ENCODE measurements around the gene WDR90.

WDR90 gene

DNA sequence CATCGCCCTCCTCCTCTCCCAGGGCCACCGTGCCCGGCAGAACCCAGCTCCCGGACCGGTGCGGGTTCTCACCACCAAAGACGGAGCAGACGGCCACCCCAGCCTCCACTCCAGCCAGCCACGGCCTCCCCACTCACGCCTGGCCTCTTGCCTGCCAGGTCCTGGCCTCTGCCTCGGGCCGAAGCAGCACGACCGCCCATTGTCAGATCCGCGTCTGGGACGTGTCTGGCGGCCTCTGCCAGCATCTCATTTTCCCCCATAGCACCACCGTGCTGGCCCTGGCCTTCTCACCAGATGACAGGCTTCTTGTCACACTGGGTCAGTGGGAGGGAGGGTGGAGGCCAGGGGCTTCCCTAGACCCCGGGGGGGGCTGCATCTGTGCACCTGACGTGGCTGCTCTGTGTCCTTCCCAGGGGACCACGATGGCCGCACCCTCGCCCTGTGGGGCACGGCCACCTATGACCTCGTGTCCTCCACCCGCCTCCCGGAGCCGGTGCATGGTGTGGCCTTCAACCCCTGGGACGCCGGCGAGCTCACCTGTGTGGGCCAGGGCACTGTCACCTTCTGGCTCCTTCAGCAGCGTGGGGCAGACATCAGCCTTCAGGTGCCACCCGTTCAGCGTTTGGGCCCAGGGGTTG, 12.1 kb downstream of the WDR90 start:
- DNase-seq: no peak

DNA sequence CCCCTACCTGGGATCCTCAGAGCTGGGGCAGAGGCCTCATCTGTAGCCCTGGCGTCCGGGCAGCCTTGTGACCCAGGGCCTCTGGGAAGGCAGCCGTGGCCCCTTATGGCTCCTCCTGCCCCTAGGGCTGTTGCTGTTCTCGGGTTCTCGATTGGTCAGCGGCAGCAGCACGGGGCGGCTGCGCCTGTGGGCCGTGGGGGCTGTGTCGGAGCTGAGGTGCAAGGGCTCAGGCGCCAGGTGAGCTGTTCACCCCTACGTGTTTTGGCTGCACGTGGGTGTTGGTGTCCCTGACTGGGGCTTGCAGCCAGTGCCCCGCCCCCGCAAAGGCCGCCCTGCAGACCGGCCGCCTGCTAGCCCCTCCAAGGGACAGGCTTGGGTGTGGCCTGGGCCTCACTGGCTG, 12.9 kb downstream of the WDR90 start:
- no peak for DNase-seq

DNA sequence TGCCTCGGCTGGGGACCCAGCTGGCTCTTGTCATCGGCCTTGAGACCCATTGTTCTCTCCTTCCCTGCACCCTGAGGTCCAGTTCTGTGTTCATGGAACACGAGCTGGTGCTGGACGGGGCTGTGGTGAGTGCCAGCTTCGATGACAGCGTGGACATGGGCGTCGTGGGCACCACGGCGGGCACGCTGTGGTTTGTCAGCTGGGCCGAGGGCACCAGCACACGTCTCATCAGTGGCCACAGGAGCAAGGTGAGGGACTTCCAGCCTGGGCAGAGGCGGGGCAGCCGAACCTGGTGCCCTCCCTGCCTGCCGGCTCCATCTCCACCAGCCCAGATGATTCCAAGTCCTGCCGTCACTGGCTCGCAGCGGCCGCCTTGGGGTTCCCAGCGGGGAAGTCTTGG, 13.4 kb downstream of the WDR90 start:
- no peak for DNase-seq

DNA sequence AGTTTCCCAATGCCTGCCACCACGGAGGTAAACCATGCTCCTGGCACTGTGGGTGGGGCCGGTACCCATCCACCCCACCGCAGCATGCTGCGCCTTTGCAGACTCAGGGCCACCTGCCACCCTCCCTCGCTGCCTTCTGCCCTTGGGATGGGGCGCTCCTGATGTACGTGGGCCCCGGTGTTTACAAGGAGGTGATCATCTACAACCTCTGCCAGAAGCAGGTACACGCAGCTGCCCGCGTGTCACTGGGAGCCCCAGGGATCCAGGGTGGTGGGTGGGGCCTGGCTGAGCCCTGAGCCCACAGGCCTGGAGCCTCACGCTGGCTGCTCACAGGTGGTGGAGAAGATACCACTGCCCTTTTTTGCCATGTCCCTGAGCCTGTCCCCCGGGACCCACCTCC, 17.4 kb downstream of the WDR90 start:
- no peak for DNase-seq

DNA sequence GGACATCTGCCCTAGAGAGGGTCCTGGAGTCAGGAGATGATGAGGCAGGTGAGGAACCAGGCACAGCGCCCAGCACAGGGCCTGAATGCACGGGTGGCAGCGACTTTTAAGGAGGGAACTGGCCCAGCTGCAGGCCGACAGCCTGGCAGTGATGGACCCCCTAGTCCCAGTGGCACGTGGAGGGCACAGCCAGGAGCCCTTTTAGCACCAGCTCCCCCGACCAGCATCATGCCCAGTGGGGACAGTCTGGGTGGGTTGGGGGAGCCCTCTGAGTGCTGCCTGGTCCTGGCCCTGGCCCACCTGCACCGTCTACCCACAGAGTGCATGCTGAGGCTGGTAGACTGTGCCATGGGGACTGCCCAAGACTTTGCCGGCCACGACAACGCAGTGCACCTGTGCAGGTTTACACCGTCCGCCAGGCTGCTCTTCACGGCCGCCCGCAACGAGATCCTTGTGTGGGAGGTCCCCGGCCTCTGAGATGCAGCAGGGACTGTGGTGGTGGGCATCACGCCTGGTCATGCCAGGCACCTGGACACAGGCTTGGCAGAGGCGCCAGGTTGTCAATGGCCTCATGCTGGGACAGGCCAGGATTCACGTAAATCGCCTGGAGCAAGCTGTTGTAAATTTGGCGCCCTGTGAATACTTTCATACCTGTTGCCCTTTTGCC, 18.1 kb downstream of the WDR90 start:
- DNase-seq: no peak

DNA sequence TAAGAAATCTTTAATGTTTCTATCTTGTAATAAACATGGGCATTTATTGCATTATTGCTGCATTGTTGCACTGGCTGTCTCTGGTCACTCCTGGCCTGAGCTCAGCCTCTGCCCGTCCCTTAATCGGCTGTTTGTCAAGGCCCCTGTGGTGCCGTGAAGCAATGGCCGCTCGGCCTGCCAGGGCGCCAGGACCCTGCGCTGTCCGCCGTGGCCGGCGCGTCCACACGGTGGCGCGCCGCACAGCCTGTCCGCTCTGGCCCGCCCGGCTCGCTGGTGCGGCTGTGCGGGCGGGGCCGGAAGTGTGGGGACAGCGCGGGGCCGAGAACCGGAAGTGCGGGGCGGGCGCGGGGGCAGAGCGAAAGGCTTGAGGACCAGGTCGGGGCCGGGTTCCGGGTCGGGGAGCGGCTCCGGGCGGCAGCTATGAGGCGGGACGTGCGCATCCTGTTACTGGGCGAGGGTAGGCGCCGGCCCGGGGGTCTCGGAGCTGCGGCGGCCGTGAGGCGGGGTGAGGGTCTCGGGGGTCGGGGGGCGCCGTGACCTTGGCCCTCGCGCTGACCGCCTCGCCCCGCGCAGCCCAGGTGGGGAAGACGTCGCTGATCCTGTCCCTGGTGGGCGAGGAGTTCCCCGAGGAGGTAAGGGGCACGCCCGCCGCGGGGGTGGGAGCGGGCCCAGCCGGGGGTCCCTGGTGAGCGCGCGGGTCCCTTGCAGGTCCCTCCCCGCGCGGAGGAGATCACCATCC, 18.8 kb downstream of the WDR90 start, which contains the start of gene RHOT2:
TSS of gene RHOT2 (plus strand) at position 353 of the 739 bp plus-strand sequence. CDS start at position 421, 68 bp downstream.
- DNase-seq: peak; percentile 98

DNA sequence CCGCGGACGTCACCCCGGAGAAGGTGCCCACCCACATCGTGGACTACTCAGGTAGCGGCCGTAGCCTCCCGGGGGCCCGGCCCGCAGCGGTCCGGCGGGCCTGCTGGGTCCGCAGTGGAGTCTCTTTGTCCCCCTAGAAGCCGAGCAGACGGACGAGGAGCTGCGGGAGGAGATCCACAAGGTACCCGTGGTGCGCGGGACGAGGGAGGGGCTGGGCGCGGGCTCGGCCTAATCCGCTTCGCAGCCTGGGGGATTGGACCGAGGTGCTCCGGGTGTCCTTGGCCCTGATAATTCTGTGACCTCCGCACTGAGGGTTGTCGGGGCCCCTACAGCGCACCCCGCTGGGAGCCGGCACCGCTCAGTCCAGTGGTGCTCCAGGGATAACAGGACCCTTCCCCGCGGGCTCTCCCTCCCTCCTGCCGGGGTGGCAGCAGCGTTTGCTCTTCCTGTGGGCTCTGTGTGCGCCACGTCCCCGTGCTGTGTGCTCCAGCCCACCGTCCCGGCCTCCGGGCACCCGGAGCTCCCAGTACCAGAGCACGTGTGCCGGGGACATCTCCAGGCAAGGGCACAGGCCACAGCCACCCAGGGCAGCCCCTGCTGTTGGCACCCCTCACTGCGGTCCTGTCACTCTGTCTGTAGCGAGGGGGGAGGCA, 19.5 kb downstream of the WDR90 start:
- peak; percentile 36 for DNase-seq

DNA sequence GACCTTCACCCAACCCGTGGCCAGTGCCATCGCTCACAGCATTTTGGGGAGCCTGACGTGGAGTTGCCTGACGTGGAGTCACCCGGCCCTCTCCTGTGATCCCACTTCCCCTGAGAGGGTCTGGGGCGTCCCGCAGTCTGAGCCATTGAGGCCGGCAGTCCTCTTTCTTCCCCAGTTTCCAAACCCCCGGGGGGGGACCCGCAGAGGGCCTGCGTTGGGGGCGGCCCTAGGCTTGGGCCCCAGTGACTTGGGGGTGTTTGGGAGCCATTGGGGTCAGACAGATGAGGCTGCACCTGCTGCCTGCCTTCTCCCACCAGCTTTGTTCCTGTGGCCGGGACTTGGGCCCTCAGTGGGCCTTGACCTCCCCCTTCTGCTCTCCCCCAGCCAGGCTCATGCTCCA, 20.5 kb downstream of the WDR90 start:
- DNase-seq: no peak

DNA sequence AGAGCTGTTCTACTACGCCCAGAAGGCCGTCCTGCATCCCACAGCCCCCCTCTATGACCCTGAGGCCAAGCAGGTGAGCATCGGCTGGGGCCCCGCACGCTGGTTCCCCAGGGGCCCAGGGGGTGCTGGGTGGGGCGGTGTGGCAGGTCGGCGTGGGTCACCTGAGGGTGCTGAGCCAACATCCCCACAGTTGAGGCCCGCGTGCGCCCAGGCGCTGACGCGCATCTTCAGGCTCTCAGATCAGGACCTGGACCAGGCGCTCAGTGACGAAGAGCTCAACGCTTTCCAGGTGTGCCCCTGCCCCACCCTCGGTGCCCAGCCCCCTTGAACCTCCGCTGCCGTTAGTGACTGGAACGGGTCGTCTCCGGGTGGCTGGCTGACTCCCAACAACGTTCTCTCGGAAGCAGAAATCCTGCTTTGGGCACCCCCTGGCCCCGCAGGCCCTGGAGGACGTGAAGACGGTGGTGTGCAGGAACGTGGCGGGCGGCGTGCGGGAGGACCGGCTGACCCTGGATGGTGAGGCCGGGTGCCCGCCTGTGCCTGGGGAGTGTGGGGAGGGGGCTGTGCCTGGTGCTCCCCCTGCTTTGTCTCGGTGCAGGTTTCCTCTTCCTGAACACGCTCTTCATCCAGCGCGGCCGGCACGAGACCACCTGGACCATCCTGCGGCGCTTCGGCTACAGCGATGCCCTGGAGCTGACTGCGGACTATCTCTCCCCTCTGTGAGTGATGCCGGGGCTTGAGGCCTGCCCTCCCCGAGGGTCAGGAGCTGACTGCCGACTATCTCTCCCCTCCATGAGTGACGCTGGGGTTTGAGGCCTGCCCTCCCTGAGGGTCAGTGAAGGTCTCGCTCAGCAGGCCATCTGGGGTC, 21.6 kb downstream of the WDR90 start:
- no peak for DNase-seq

DNA sequence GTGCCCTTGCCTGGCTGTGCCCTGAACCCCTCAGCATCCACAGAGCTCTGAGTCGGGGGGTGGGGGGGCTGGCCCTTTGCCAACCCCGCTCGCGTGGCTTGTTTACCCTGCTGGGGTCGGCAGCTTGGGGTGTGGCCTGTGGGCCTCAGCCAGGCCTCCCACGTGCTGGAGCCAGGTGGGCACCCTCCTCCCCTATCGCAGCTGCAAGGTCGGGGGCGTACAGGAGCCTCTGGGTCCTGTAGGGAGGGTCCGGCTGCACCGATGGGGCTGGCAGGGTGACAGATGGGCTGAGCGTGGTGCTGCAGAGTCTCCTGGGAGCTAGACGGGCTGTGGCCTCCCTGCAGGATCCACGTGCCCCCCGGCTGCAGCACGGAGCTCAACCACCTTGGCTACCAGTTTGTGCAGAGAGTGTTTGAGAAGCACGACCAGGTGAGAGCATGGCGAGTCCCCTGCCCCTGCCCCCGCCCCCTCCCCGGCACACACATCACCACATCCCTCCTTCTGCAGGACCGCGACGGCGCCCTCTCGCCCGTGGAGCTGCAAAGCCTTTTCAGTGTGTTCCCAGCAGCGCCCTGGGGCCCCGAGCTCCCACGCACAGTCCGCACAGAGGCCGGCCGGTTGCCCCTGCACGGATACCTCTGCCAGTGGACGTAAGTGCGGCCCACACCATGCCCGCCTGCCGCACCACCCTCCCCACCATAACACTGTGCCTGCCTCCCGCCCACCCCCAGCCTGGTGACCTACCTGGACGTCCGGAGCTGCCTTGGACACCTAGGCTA, 22.4 kb downstream of the WDR90 start:
- DNase-seq: no peak

DNA sequence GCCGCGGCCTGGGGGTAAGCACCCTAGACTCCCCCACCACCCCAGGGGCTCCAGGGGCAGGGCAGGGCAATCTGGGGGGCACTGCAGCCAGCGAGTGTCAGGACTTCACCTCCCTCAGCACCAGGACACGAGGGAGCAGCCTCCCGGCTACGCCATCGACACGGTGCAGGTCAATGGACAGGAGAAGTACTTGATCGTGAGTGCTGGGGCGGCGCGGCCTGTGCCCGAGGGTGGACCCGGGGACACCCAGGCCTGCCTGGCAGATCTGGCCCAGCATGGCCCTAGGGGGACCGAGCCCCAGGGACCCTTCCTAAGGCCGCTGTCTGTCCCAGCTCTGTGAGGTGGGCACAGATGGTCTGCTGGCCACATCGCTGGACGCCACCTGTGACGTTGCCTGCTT, 23.2 kb downstream of the WDR90 start:
- DNase-seq: no peak

DNA sequence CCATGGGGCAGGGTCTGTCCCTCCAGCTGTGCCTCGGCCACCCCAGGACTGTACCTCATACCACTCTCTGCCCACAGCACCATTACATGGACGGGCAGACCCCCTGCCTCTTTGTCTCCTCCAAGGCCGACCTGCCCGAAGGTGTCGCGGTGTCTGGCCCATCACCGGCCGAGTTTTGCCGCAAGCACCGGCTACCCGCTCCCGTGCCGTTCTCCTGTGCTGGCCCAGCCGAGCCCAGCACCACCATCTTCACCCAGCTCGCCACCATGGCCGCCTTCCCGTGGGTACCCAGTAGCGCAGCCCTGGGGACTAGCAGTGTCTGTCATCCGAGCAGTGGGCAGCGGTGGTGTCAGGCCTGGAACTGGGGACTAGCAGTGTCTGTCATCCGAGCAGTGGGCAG, 23.7 kb downstream of the WDR90 start:
- DNase-seq: no peak

DNA sequence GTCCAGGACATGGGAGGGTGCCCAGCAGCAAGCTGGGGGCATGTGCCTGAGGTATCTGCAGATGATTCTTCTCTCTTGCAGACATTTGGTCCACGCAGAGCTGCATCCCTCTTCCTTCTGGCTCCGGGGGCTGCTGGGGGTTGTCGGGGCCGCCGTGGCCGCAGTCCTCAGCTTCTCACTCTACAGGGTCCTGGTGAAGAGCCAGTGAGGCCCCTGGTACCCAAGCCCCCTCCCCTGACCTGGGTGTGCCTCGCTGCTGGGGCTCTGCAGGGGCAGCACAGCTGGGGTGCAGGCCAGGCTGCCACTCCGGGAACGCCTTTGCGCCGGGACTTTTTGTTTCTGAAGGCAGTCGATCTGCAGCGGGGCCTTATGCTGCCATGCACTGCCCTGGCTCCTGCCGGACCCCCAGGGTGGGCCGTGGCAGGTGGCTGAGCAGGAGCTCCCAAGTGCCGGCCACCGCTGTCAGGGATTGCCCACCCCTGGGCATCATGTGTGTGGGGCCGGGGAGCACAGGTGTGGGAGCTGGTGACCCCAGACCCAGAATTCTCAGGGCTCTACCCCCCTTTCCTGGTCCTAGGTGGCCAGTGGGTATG, 24.3 kb downstream of the WDR90 start:
- DNase-seq: no peak

DNA sequence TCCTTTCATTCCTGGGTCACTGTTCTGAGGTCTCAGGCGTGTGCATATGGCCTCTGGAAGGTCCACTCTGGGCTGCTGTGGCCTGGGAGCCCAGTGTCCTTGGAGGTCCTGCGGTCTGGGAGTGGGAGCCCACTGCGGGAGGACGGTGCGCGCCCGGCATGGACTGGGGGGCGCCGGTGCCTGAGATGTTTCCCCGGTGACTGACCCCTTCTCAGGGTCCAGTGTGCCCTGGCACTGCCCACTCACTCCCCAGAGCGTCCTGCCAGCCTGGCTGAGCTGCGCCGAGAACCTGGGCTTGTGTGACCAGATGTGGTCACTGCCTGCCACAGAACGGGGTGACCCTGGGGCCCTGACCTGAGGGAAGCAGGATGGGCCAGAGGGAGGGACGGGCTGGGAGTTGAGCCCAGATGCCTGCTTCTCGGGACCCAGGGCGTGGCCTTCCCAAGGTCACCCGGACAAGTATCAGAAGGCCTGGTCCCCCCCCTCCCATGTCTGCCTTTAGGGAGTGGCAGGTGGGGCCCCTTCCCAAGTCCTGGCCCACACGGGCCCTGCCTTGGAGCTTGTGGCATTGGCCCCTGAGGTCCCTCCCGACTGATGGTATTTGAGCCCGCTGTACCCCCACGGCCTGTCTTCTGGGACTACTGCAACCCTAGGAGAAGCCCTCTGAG, 25.2 kb downstream of the WDR90 start:
- no peak for DNase-seq

DNA sequence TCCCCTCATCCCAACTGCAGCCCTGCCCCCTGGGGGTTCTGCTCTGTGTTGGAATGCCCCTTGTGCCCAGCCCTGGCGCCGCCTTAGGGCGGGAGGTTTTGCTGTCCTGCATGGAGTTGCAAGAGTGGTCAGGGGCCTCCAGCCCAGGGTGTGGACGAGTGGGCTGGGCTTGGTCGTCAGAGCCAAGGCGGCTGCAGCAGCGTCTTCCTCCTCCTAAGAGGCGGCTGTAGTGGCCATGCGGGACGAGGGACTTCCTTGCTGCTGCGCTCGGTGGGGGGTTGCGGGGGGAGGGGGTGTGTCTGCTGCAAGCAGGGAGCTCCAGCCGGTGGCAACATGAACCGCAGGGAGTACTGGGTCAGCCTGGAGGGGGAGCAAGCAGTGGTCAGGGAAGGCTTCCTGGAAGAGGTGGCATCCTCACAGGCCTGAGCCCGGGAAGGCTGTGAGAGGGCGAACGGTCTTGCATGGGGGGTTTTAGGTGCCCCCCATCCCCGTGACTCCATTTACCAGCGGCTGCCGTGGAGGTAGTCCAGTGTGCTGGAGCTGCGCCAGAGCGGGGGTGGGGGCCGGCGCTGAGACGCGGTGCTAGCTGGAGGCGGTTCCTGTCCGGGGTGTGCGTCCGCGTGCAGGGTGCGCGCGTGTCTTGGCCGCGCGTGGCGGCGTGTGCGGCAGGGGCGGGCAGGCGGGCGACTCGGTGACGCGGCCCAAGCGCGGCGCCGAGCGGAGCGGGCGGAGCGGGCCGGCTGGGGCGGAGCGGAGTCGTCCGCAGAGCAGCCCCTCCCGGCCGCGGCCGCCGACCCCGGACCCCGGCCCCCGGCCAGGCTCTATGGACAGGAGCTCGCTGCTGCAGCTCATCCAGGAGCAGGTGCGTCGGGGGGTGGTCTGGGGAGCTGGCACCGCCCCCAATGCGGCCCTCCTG, 26.1 kb downstream of the WDR90 start, which contains the start of gene RHBDL1:
TSS of gene RHBDL1 (plus strand) at position 704 of the 916 bp plus-strand sequence. CDS start at position 824, 120 bp downstream.
- DNase-seq: peak; percentile 67

DNA sequence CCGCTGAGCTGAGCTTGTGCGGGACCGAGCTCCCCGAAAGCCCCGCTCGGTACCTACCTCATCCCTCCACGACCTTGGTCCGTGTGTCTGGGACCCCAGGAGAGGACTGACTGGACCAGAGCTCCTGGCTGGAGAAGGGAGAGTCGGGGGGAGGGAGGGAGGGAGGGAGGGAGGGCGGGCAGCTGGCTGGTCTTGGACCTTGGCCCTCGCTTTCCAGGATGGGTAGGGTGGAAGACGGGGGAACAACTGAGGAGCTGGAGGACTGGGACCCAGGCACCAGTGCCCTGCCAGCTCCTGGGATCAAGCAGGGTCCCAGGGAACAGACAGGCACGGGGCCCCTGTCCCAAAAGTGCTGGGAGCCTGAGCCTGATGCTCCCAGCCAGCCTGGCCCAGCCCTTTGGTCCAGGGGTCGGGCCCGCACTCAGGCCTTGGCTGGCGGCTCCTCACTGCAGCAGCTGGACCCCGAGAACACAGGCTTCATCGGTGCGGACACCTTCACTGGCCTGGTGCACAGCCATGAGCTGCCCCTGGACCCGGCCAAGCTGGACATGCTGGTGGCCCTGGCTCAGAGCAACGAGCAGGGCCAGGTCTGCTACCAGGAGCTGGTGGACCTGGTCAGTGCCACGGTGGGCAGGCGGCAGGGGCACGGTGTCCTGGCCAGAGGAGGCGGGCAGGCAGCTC, 26.9 kb downstream of the WDR90 start:
- DNase-seq: no peak

DNA sequence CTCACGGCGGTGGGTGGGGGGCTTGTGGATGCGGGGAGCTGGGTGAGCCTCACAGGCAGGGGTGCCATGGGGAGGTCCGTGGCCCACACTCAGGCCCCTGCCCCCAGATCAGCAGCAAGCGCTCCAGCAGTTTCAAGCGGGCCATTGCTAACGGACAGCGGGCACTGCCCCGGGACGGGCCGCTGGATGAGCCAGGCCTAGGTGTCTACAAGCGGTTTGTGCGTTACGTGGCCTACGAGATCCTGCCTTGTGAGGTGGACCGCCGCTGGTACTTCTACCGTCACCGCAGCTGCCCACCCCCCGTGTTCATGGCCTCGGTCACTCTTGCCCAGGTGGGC, 27.4 kb downstream of the WDR90 start:
- no peak for DNase-seq

DNA sequence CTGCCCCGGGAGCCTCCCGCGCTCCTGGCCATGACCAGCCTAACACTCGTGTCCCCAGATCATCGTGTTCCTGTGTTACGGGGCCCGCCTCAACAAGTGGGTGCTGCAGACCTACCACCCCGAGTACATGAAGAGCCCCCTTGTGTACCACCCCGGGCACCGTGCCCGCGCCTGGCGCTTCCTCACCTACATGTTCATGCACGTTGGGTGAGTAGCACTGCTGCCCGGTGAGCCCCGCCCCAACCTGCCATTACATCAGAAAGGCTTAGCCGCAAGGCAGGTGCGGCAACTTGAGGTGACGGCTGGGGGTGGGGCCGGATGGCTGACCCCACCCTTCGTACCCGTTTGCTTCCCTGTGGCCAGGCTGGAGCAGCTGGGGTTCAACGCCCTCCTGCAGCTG, 27.7 kb downstream of the WDR90 start:
- no peak for DNase-seq
